GM23338 (cell line): ENCODE results near the gene PLA2G1B. TPM values are rescaled to one million over a fixed set of nuclear protein-coding genes. Genes with fewer than 3 reads are reported as not detected.

Experiments used
- ATAC-seq: fragments of 200-7000 bp; cut with Tn5 transposase; 3 replicates; pipeline ENCODE4 v1.9.1; 2020
- DNase-seq: peaks from one replicate; pipeline ENCODE4 v3.0.0-alpha.2; 2015; ENCODE audit warnings: low spot score
- H2AFZ ChIP-seq: fragments of 200-600 bp; sonication (generic); 2 replicates; pipeline ENCODE4 v1.8.0; 2016; ENCODE audit warnings: antibody characterized with exemption, mild to moderate bottlenecking, moderate library complexity
- H3F3A ChIP-seq: fragments of 200-600 bp; sonication (generic); replicated peaks from 2 replicates; pipeline ENCODE4 v1.8.0; 2017; ENCODE audit warnings: antibody characterized with exemption, mixed run types, low read depth
- H3K27ac ChIP-seq: fragments of 200-600 bp; sonication (generic); 2 replicates; pipeline ENCODE4 v1.6.1; 2016; ENCODE audit warnings: low read depth
- H3K27me3 ChIP-seq: fragments of 200-600 bp; sonication (generic); 2 replicates; pipeline ENCODE4 v1.8.0; 2016; ENCODE audit warnings: mild to moderate bottlenecking, mixed run types, moderate library complexity; ENCODE audit not compliant: insufficient read depth
- H3K36me3 ChIP-seq: fragments of 200-600 bp; sonication (generic); 2 replicates; pipeline ENCODE4 v1.8.0; 2016; ENCODE audit warnings: mild to moderate bottlenecking; ENCODE audit not compliant: insufficient read depth
- H3K4me1 ChIP-seq: fragments of 200-600 bp; sonication (generic); 2 replicates; pipeline ENCODE4 v1.8.0; 2016; ENCODE audit warnings: mild to moderate bottlenecking, moderate library complexity; ENCODE audit not compliant: insufficient read depth
- H3K4me2 ChIP-seq: fragments of 200-600 bp; sonication (generic); 2 replicates; pipeline ENCODE4 v1.7.1; 2017; ENCODE audit warnings: mixed run types
- H3K4me3 ChIP-seq: fragments of 200-600 bp; sonication (generic); 2 replicates; pipeline ENCODE4 v1.6.1; 2016; ENCODE audit warnings: mixed run types
- H3K79me2 ChIP-seq: fragments of 200-600 bp; sonication (generic); replicated peaks from 2 replicates; pipeline ENCODE4 v1.8.0; 2017; ENCODE audit warnings: mild to moderate bottlenecking; ENCODE audit not compliant: insufficient read depth
- H3K9me2 ChIP-seq: fragments of 200-600 bp; sonication (generic); 2 replicates; pipeline ENCODE4 v1.8.0; 2017; ENCODE audit not compliant: insufficient read depth
- H4K20me1 ChIP-seq: fragments of 200-600 bp; sonication (generic); replicated peaks from 2 replicates; pipeline ENCODE4 v1.8.0; 2017; ENCODE audit warnings: mild to moderate bottlenecking; ENCODE audit not compliant: insufficient read depth
- H3K27ac Mint-ChIP-seq: 2 replicates; pipeline ENCODE4 v1.8.0; 2020; ENCODE audit warnings: inconsistent platforms, mild to moderate bottlenecking, moderate library complexity, mixed read lengths
- H3K27me3 Mint-ChIP-seq: 3 replicates; pipeline ENCODE4 v1.8.0; 2022; ENCODE audit warnings: low read depth, mild to moderate bottlenecking, moderate library complexity, mixed read lengths, inconsistent platforms; ENCODE audit not compliant: insufficient read depth, poor library complexity
- H3K36me3 Mint-ChIP-seq: 3 replicates; pipeline ENCODE4 v1.8.0; 2021; ENCODE audit warnings: low read depth, mild to moderate bottlenecking, inconsistent platforms, moderate library complexity, mixed read lengths
- H3K4me1 Mint-ChIP-seq: 3 replicates; pipeline ENCODE4 v1.8.0; 2020; ENCODE audit warnings: mild to moderate bottlenecking, inconsistent platforms, mixed read lengths
- H3K4me3 Mint-ChIP-seq: 3 replicates; pipeline ENCODE4 v1.8.0; 2021; ENCODE audit warnings: moderate library complexity, mild to moderate bottlenecking, inconsistent platforms, mixed read lengths
- H3K9me3 Mint-ChIP-seq: 3 replicates; pipeline ENCODE4 v1.8.0; 2020; ENCODE audit warnings: moderate library complexity, mild to moderate bottlenecking, inconsistent platforms, mixed read lengths
- CREB1 ChIP-seq: fragments of 250-450 bp; sonication (Bioruptor Pico); IDR thresholded peaks from 2 replicates; pipeline ENCODE4 v1.5.0; 2020; ENCODE audit warnings: low read depth, mild to moderate bottlenecking, moderate library complexity
- EZH2 ChIP-seq: fragments of 200-600 bp; sonication (generic); IDR thresholded peaks from one replicate; pipeline ENCODE4 v1.8.0; 2017; ENCODE audit warnings: antibody characterized with exemption, mild to moderate bottlenecking, low read depth; ENCODE audit not compliant: unreplicated experiment
- JUNB ChIP-seq: IDR thresholded peaks from one replicate; pipeline ENCODE4 v1.6.1; 2016; ENCODE audit warnings: antibody characterized with exemption; ENCODE audit not compliant: unreplicated experiment
- NANOG ChIP-seq: IDR thresholded peaks from 2 replicates; pipeline ENCODE4 v1.6.1; 2016; ENCODE audit warnings: antibody characterized with exemption, borderline replicate concordance
- POLR2AphosphoS5 ChIP-seq: IDR thresholded peaks from 2 replicates; pipeline ENCODE4 v1.6.1; 2016; ENCODE audit warnings: antibody characterized with exemption, low read depth
- ZNF114 ChIP-seq: fragments of 250-450 bp; sonication (Bioruptor Pico); IDR thresholded peaks from 2 replicates; pipeline ENCODE4 v1.5.0; 2020; ENCODE audit warnings: mild to moderate bottlenecking, moderate library complexity
- ZNF331 ChIP-seq: fragments of 250-450 bp; sonication (Bioruptor Pico); IDR thresholded peaks from 2 replicates; pipeline ENCODE4 v1.5.0; 2020; ENCODE audit warnings: low read depth, mild to moderate bottlenecking, moderate library complexity
- ZNF462 ChIP-seq: fragments of 250-450 bp; sonication (Bioruptor Pico); IDR thresholded peaks from 2 replicates; pipeline ENCODE4 v1.5.0; 2020; ENCODE audit warnings: mild to moderate bottlenecking, moderate library complexity
- polyA plus RNA-seq: library from polyadenylated mRNA; unstranded; fragments of >200 nt; fragmentation: Nextera tagmentation; extraction: Ambion mirVana; gene quantifications from 2 replicates; pipeline ENCODE4 v1.2.1, GENCODE V29; 2016
- total RNA-seq: library from RNA; depleted of rRNA; stranded (reverse); fragments of >200 nt; shearing (Covaris generic); gene quantifications from 2 replicates; pipeline ENCODE4 v1.2.3, GENCODE V29; 2014
- TF ChIP-seq, protein P1 (sequence below): IDR thresholded peaks from one replicate; pipeline ENCODE4 v1.6.1; 2018; ENCODE audit warnings: antibody characterized with exemption; ENCODE audit not compliant: unreplicated experiment

PLA2G1B gene
- total and polyA plus RNA-seq, 2 experiments from 2014 or later, result not detected

GRCh38 chr12:120332523-120332922 is 4.9 kb upstream of the PLA2G1B start (continued):
- no peak for TF ChIP-seq ZNF462
- TF ChIP-seq NANOG, result no peak
- TF ChIP-seq ZNF114 (CRISPR knock-in tag), result no peak
- no peak for TF ChIP-seq EZH2
- no peak for TF ChIP-seq ZNF331 (CRISPR knock-in tag)
- no peak for TF ChIP-seq CREB1 (CRISPR knock-in tag)
- no peak for TF ChIP-seq POLR2AphosphoS5

- Histone ChIP-seq H3K4me1 (no peaks in the 10 kb centered on the region), H3F3A (no peaks in the 10 kb centered on the region), H3K36me3 (no peaks in the 10 kb centered on the region), H2AFZ (no peak overlapping the region), H3K4me3 (no peak overlapping the region), H3K79me2 (no peaks in the 10 kb centered on the region), H3K9me2 (no peaks in the 10 kb centered on the region), H3K27ac (no peak overlapping the region), H4K20me1 (no peaks in the 10 kb centered on the region), H3K4me2 (no peak overlapping the region), H3K27me3 (no peaks in the 10 kb centered on the region)
- H3K27ac Mint-ChIP-seq, result no peak overlapping the region
- ATAC-seq (no peak), DNase-seq (no peak)
- no peaks in the 10 kb centered on the region for H3K4me1 Mint-ChIP-seq
- H3K36me3 Mint-ChIP-seq, result peaks cover 13% of the 10 kb centered on the region; the same call in 2 of the 3 replicates
- peaks cover 12% of the 10 kb centered on the region for H3K27me3 Mint-ChIP-seq
- peaks cover 16% of the 10 kb centered on the region for H3K9me3 Mint-ChIP-seq
- no peak overlapping the region for H3K4me3 Mint-ChIP-seq
- TF ChIP-seq JUNB (no peak), EZH2 (no peak)
- TF ChIP-seq, protein P1, sequence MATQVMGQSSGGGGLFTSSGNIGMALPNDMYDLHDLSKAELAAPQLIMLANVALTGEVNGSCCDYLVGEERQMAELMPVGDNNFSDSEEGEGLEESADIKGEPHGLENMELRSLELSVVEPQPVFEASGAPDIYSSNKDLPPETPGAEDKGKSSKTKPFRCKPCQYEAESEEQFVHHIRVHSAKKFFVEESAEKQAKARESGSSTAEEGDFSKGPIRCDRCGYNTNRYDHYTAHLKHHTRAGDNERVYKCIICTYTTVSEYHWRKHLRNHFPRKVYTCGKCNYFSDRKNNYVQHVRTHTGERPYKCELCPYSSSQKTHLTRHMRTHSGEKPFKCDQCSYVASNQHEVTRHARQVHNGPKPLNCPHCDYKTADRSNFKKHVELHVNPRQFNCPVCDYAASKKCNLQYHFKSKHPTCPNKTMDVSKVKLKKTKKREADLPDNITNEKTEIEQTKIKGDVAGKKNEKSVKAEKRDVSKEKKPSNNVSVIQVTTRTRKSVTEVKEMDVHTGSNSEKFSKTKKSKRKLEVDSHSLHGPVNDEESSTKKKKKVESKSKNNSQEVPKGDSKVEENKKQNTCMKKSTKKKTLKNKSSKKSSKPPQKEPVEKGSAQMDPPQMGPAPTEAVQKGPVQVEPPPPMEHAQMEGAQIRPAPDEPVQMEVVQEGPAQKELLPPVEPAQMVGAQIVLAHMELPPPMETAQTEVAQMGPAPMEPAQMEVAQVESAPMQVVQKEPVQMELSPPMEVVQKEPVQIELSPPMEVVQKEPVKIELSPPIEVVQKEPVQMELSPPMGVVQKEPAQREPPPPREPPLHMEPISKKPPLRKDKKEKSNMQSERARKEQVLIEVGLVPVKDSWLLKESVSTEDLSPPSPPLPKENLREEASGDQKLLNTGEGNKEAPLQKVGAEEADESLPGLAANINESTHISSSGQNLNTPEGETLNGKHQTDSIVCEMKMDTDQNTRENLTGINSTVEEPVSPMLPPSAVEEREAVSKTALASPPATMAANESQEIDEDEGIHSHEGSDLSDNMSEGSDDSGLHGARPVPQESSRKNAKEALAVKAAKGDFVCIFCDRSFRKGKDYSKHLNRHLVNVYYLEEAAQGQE, result no peak
These were observed 4.5 kb upstream of the PLA2G1B start for GRCh38 chr12:120332041-120332440.
